ENCODE measurements around the gene DNAJC4.

GRCh38 chr11:64238999-64239398 is 8.7 kb downstream of the DNAJC4 start:
- TF ChIP-seq CTCF (IDR thresholded peaks at IDR 0.05; ENCODE audit: low read length) (no peak), EZH2 (IDR thresholded peaks at IDR 0.05; ENCODE audit: borderline replicate concordance, low read length) (no peak)

Measured in OCI-LY1 (cell line).